HepG2 (cell line): ENCODE results near the gene PCYT2. TPM values are rescaled to one million over a fixed set of nuclear protein-coding genes. Genes with fewer than 3 reads are reported as not detected.

Experiments used
- CBX5 ChIP-seq: sonication (generic); formaldehyde crosslinking; IDR thresholded peaks from 2 replicates; pipeline ENCODE4 v1.4.0; 2020; ENCODE audit warnings: missing genetic modification reagents, borderline replicate concordance
- GTF3A ChIP-seq: sonication (generic); formaldehyde crosslinking; conservative IDR thresholded peaks from 2 replicates; pipeline ENCODE4 v1.4.0; 2020; ENCODE audit warnings: mild to moderate bottlenecking, missing genetic modification reagents
- MED8 ChIP-seq: sonication (generic); formaldehyde crosslinking; IDR thresholded peaks from 2 replicates; pipeline ENCODE4 v1.8.1; 2023; ENCODE audit warnings: mild to moderate bottlenecking, missing genetic modification reagents; ENCODE audit not compliant: insufficient replicate concordance
- NFIC ChIP-seq: IDR thresholded peaks from 2 replicates; pipeline ENCODE4 v1.6.1; 2012; ENCODE audit warnings: mild to moderate bottlenecking, low read length, inconsistent platforms
- NFKBIZ ChIP-seq: IDR thresholded peaks from 2 replicates; pipeline ENCODE4 v1.6.1; 2018; ENCODE audit warnings: missing genetic modification reagents, missing compliant biosample characterization
- NR1H2 ChIP-seq: sonication (generic); formaldehyde crosslinking; IDR thresholded peaks from 2 replicates; pipeline ENCODE4 v1.8.1; 2022; ENCODE audit warnings: low read depth, missing genetic modification reagents, borderline replicate concordance
- SRSF9 ChIP-seq: fragments of 200-400 bp; formaldehyde crosslinking; IDR thresholded peaks from 2 replicates; pipeline ENCODE4 v1.6.1; 2018; ENCODE audit warnings: borderline replicate concordance, mild to moderate bottlenecking, low read depth, low read length; ENCODE audit not compliant: insufficient read depth, poor library complexity, severe bottlenecking
- STAT5B ChIP-seq: sonication (generic); formaldehyde crosslinking; IDR thresholded peaks from 2 replicates; pipeline ENCODE4 v1.4.0; 2020; ENCODE audit warnings: missing genetic modification reagents
- TOE1 ChIP-seq: sonication (generic); formaldehyde crosslinking; IDR thresholded peaks from 2 replicates; pipeline ENCODE4 v1.4.0; 2020; ENCODE audit warnings: mild to moderate bottlenecking, missing genetic modification reagents
- XRCC5 ChIP-seq: fragments of 200-400 bp; formaldehyde crosslinking; optimal IDR thresholded peaks from 2 replicates; pipeline ENCODE3; 2017; ENCODE audit warnings: mild to moderate bottlenecking, low read length
- ZNF18 ChIP-seq: sonication (generic); formaldehyde crosslinking; IDR thresholded peaks from 2 replicates; pipeline ENCODE4 v1.8.0; 2022; ENCODE audit warnings: mild to moderate bottlenecking, missing genetic modification reagents; ENCODE audit not compliant: insufficient replicate concordance
- ZNF180 ChIP-seq: sonication (generic); formaldehyde crosslinking; IDR thresholded peaks from 2 replicates; pipeline ENCODE4 v1.4.0; 2020; ENCODE audit warnings: low read depth, missing genetic modification reagents, borderline replicate concordance
- ZNF205 ChIP-seq: IDR thresholded peaks from 2 replicates; pipeline ENCODE4 v1.6.1; 2018; ENCODE audit warnings: missing biosample characterization, missing genetic modification reagents
- ZNF367 ChIP-seq: sonication (generic); formaldehyde crosslinking; IDR thresholded peaks from 2 replicates; pipeline ENCODE4 v1.4.0; 2020; ENCODE audit warnings: missing genetic modification reagents, borderline replicate concordance
- ZNF724P ChIP-seq: sonication (generic); formaldehyde crosslinking; IDR thresholded peaks from 2 replicates; pipeline ENCODE4 v1.8.0; 2022; ENCODE audit warnings: missing genetic modification reagents, borderline replicate concordance
- ZNF850 ChIP-seq: sonication (generic); formaldehyde crosslinking; conservative IDR thresholded peaks from 2 replicates; pipeline ENCODE4 v1.9.0; 2021; ENCODE audit warnings: mild to moderate bottlenecking, missing genetic modification reagents
- polyA plus RNA-seq, 8 experiments: library from polyadenylated mRNA; depleted of rRNA in 3 of 8; stranded (reverse) in 7 of 8; unstranded in 1 of 8; fragments of >200 nt; fragmentation: Illumina TruSeq in 4 of 8; extraction: Trizol in 4 of 8; gene quantifications; 2 replicates each; pipeline versions ENCODE4 v1.2.1 to v1.2.3, GENCODE V29; 2011 to 2016; ENCODE audit warnings: low read depth in 4 of 8, missing spikeins in 1 of 8, mixed read lengths in 1 of 8; ENCODE audit not compliant: insufficient read depth in 1 of 8
- total RNA-seq, 5 experiments: library from RNA; depleted of rRNA; stranded (reverse); fragments of >200 nt; fragmentation: Illumina TruSeq; extraction: Trizol; gene quantifications; 2 replicates each; pipeline ENCODE4 v1.2.3, GENCODE V29; 2016; ENCODE audit warnings: low read depth in 1 of 5
- TF ChIP-seq, protein P1 (sequence below): sonication (generic); formaldehyde crosslinking; IDR thresholded peaks from 2 replicates; pipeline ENCODE4 v1.8.0; 2022; ENCODE audit warnings: missing genetic modification reagents, mild to moderate bottlenecking, borderline replicate concordance
- TF ChIP-seq, protein P2 (sequence below): sonication (generic); formaldehyde crosslinking; IDR thresholded peaks from 2 replicates; pipeline ENCODE4 v1.5.1; 2020; ENCODE audit warnings: missing genetic modification reagents, mild to moderate bottlenecking, borderline replicate concordance
- TF ChIP-seq, protein P3 (sequence below): sonication (generic); formaldehyde crosslinking; IDR thresholded peaks from 2 replicates; pipeline ENCODE4 v1.4.0; 2020; ENCODE audit warnings: missing genetic modification reagents, borderline replicate concordance

The PCYT2 gene
- total and polyA plus RNA-seq, 2 of the 13 experiments (the other 11 are each of a cell fraction or from before 2014, with no cell fraction given) = 147 to 297 TPM

DNA sequence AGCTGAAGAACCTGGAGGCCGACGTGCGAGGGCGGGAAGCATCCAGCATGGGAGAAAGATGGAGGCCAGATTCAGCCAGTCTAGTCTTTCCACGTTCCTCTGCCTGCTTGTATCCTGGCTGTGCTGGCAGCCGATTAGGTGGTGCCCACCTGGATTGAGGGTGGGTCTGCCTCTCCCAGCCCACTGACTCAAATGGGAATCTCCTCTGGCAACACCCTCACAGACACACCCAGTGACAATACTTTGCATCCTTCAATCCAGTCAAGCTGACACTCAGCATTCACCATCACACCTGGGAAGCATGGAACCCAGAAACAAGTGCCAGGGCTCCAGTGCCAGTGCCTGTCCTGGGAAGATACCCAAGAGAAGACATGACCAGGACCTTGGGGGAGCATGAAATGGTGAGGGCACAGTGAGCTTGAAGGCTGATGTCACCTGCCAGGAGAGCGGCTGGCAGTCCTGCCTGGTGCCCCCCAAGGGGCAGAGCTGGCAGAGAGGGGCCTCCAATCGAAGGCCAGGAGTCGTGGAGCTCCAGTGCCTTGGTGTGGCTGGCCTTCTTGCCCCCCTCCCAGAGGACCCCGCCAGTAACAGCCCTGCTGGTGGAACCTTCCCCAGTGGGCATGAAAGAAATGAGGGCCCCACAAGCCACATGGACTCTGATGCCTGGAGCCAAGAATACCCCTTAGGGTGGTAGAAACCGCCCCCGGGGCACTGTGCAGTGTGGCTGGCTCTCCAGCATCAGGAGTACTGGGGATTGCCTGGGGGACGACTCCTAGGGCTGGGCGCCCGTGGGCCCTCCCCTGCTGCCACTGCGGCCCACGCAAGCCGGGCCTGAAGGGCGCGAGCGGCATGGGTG is 9.8 kb downstream of the PCYT2 start (continued):
- TF ChIP-seq ZNF18 (CRISPR knock-in tag) = no peak
- no peak for TF ChIP-seq NFKBIZ (CRISPR knock-in tag)
- no peak for TF ChIP-seq ZNF205 (CRISPR knock-in tag)
- no peak for TF ChIP-seq TOE1 (CRISPR knock-in tag)
- TF ChIP-seq, protein P1, sequence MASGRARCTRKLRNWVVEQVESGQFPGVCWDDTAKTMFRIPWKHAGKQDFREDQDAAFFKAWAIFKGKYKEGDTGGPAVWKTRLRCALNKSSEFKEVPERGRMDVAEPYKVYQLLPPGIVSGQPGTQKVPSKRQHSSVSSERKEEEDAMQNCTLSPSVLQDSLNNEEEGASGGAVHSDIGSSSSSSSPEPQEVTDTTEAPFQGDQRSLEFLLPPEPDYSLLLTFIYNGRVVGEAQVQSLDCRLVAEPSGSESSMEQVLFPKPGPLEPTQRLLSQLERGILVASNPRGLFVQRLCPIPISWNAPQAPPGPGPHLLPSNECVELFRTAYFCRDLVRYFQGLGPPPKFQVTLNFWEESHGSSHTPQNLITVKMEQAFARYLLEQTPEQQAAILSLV (CRISPR knock-in tag) = peak; percentile 18; the same call in 1 of the 2 replicates
- no peak for TF ChIP-seq ZNF850 (CRISPR knock-in tag)
- no peak for TF ChIP-seq SRSF9
- no peak for TF ChIP-seq ZNF180 (CRISPR knock-in tag)
- peak; percentile 38 for TF ChIP-seq MED8 (CRISPR knock-in tag)
- TF ChIP-seq NR1H2 = no peak
- TF ChIP-seq XRCC5 = no peak
- TF ChIP-seq ZNF367 (CRISPR knock-in tag) = no peak
- TF ChIP-seq CBX5 (CRISPR knock-in tag) = no peak
- peak; percentile 55; the same call in 1 of the 2 replicates for TF ChIP-seq ZNF724P (CRISPR knock-in tag)
- TF ChIP-seq, protein P2, sequence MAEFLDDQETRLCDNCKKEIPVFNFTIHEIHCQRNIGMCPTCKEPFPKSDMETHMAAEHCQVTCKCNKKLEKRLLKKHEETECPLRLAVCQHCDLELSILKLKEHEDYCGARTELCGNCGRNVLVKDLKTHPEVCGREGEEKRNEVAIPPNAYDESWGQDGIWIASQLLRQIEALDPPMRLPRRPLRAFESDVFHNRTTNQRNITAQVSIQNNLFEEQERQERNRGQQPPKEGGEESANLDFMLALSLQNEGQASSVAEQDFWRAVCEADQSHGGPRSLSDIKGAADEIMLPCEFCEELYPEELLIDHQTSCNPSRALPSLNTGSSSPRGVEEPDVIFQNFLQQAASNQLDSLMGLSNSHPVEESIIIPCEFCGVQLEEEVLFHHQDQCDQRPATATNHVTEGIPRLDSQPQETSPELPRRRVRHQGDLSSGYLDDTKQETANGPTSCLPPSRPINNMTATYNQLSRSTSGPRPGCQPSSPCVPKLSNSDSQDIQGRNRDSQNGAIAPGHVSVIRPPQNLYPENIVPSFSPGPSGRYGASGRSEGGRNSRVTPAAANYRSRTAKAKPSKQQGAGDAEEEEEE (CRISPR knock-in tag) = no peak
- TF ChIP-seq NFIC = no peak
- TF ChIP-seq, protein P3, sequence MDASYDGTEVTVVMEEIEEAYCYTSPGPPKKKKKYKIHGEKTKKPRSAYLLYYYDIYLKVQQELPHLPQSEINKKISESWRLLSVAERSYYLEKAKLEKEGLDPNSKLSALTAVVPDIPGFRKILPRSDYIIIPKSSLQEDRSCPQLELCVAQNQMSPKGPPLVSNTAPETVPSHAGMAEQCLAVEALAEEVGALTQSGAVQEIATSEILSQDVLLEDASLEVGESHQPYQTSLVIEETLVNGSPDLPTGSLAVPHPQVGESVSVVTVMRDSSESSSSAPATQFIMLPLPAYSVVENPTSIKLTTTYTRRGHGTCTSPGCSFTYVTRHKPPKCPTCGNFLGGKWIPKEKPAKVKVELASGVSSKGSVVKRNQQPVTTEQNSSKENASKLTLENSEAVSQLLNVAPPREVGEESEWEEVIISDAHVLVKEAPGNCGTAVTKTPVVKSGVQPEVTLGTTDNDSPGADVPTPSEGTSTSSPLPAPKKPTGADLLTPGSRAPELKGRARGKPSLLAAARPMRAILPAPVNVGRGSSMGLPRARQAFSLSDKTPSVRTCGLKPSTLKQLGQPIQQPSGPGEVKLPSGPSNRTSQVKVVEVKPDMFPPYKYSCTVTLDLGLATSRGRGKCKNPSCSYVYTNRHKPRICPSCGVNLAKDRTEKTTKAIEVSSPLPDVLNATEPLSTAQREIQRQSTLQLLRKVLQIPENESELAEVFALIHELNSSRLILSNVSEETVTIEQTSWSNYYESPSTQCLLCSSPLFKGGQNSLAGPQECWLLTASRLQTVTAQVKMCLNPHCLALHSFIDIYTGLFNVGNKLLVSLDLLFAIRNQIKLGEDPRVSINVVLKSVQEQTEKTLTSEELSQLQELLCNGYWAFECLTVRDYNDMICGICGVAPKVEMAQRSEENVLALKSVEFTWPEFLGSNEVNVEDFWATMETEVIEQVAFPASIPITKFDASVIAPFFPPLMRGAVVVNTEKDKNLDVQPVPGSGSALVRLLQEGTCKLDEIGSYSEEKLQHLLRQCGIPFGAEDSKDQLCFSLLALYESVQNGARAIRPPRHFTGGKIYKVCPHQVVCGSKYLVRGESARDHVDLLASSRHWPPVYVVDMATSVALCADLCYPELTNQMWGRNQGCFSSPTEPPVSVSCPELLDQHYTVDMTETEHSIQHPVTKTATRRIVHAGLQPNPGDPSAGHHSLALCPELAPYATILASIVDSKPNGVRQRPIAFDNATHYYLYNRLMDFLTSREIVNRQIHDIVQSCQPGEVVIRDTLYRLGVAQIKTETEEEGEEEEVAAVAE (CRISPR knock-in tag) = no peak
- TF ChIP-seq STAT5B = no peak
- TF ChIP-seq GTF3A (CRISPR knock-in tag) = no peak
